ENCODE results near the gene ATP6V0E1.

- TF ChIP-seq CTCF (IDR thresholded peaks at IDR 0.05), result no peak
- TF ChIP-seq POLR2AphosphoS5 (IDR thresholded peaks at IDR 0.05), result no peak
- TF ChIP-seq POLR2A (IDR thresholded peaks at IDR 0.05), result no peak
These were observed 50.4 kb downstream of the ATP6V0E1 start for GRCh38 chr5:173033923-173034322.

Measured in prostate gland (tissue), 2 donors.